K562 (cell line): Measurements from ENCODE around the gene TRIM60. TPM values are rescaled to one million over a fixed set of nuclear protein-coding genes. Genes with fewer than 3 reads are reported as not detected.

Source experiments
- BDP1 ChIP-seq: IDR thresholded peaks from 3 replicates; pipeline ENCODE4 v1.6.1; 2011; ENCODE audit not compliant: insufficient read length, insufficient read depth
- DEAF1 ChIP-seq: fragments of 450-650 bp; formaldehyde crosslinking; IDR thresholded peaks from 2 replicates; pipeline ENCODE4 v1.4.0; 2020; ENCODE audit warnings: mild to moderate bottlenecking, moderate library complexity
- ELF2 ChIP-seq: fragments of 250-450 bp; sonication (Bioruptor Pico); IDR thresholded peaks from 2 replicates; pipeline ENCODE4 v1.5.0; 2021; ENCODE audit warnings: mild to moderate bottlenecking
- MAFF ChIP-seq: IDR thresholded peaks from 2 replicates; pipeline ENCODE4 v1.6.1; 2012; ENCODE audit warnings: low read length, improper control_type of control experiment
- MTA3 ChIP-seq: fragments of 450-650 bp; formaldehyde crosslinking; IDR thresholded peaks from 2 replicates; pipeline ENCODE4 v1.6.1; 2017; ENCODE audit warnings: mild to moderate bottlenecking, borderline replicate concordance
- RAD21 ChIP-seq, 2 experiments: fragments of 250-450 bp in 1 of 2; fragments of 450-650 bp in 1 of 2; sonication (Bioruptor Pico) in 1 of 2; formaldehyde crosslinking in 1 of 2; IDR thresholded peaks in 1 of 2; conservative IDR thresholded peaks in 1 of 2; 2 replicates each; pipeline versions ENCODE4 v1.4.0 to v1.8.0; 2020 to 2022; ENCODE audit warnings: mild to moderate bottlenecking in 2 of 2, moderate library complexity in 1 of 2
- SMAD2 ChIP-seq: fragments of 150-350 bp; IDR thresholded peaks from 2 replicates; pipeline ENCODE4 v1.6.1; 2014; ENCODE audit warnings: low read depth, mild to moderate bottlenecking, low read length
- SRF ChIP-seq, 2 experiments: fragments of 250-450, 450-650 bp in 1 of 2; sonication (Bioruptor Pico) in 1 of 2; sonication (generic) in 1 of 2; formaldehyde crosslinking; IDR thresholded peaks; 2 replicates each; pipeline versions ENCODE4 v1.5.0 to v1.5.1; 2020 to 2022; ENCODE audit warnings: mild to moderate bottlenecking in 1 of 2, missing genetic modification reagents in 1 of 2
- ZBTB1 ChIP-seq: sonication (generic); formaldehyde crosslinking; IDR thresholded peaks from 2 replicates; pipeline ENCODE4 v1.8.1; 2023; ENCODE audit warnings: missing genetic modification reagents, low read depth, mild to moderate bottlenecking, borderline replicate concordance
- polyA plus RNA-seq, 8 experiments: library from polyadenylated mRNA; depleted of rRNA in 4 of 8; stranded (reverse) in 5 of 8; unstranded in 3 of 8; fragments of >200 nt; fragmentation: Nextera tagmentation in 2 of 8; fragmentation: Illumina TruSeq in 1 of 8; extraction: Ambion mirVana in 2 of 8; extraction: Trizol in 1 of 8; gene quantifications; 2 replicates each; pipeline versions ENCODE4 v1.2.1 to v1.2.3, GENCODE V29; 2011 to 2014; ENCODE audit warnings: inconsistent platforms in 1 of 8, missing spikeins in 1 of 8
- total RNA-seq, 7 experiments: library from RNA; depleted of rRNA in 6 of 7; stranded (reverse); fragments of >200 nt in 6 of 7; fragmentation: Illumina TruSeq in 2 of 7; extraction: Trizol in 2 of 7; gene quantifications; 2 replicates each; pipeline versions ENCODE4 v1.2.1 to v1.2.3, GENCODE V29; 2011 to 2021; ENCODE audit warnings: low replicate concordance in 1 of 7
- TF ChIP-seq, protein P1 (sequence below): sonication (generic); formaldehyde crosslinking; IDR thresholded peaks from 2 replicates; pipeline ENCODE4 v1.8.0; 2022; ENCODE audit warnings: mild to moderate bottlenecking, missing genetic modification reagents
- TF ChIP-seq, protein P2 (sequence below): sonication (generic); formaldehyde crosslinking; IDR thresholded peaks from 2 replicates; pipeline ENCODE4 v1.8.0; 2022; ENCODE audit warnings: missing genetic modification reagents, mild to moderate bottlenecking, moderate library complexity, borderline replicate concordance
- TF ChIP-seq, protein P3 (sequence below): sonication (generic); formaldehyde crosslinking; IDR thresholded peaks from 2 replicates; pipeline ENCODE4 v1.8.1; 2023; ENCODE audit warnings: mild to moderate bottlenecking, missing genetic modification reagents, moderate library complexity
- TF ChIP-seq, protein P4 (sequence below): IDR thresholded peaks from 2 replicates; pipeline ENCODE4 v1.6.1; 2012; ENCODE audit warnings: low read depth, low read length, improper control_type of control experiment, borderline replicate concordance

TRIM60 gene
- total and polyA plus RNA-seq, 9 of the 15 experiments (the other 6 are each of a cell fraction or from before 2014, with no cell fraction given): not detected

DNA sequence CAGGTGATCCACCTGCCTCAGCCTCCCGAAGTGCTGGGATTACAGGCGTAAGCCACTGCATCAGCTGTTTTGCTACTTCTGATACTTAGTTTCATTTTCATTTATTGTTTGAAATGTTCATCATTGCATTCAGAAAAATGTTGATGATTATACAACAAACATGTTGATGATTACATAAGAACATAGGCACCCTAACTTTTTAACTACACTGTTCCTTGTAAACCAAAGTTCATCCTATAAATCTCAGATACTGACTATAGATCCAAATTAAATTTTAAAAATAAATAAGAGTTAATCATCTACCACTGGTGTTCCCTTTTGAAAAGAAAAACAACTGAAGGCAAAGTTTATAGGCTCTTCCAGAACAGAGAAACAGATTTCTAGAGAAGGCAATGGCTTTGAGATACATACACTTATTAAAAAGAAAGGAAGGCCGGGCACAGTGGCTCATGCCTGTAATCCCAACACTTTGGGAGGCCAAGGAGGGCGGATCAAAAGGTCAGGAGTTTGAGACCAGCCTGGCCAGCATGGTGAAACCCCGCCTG is 45.3 kb downstream of the TRIM60 start (continued):
- TF ChIP-seq MTA3 (no peak), MAFF (no peak), ELF2 (no peak), SMAD2 (no peak), BDP1 (no peak), ZBTB1 (CRISPR knock-in tag) (no peak), SRF (CRISPR knock-in tag; IDR thresholded peaks at IDR 0.05) (no peak), RAD21 (CRISPR knock-in tag; conservative IDR thresholded peaks at IDR 0.05 in 1 of 2, IDR thresholded peaks at IDR 0.05 in 1 of 2) (no peak), DEAF1 (CRISPR knock-in tag) (no peak)
- TF ChIP-seq, protein P1, sequence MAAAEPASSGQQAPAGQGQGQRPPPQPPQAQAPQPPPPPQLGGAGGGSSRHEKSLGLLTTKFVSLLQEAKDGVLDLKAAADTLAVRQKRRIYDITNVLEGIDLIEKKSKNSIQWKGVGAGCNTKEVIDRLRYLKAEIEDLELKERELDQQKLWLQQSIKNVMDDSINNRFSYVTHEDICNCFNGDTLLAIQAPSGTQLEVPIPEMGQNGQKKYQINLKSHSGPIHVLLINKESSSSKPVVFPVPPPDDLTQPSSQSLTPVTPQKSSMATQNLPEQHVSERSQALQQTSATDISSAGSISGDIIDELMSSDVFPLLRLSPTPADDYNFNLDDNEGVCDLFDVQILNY (CRISPR knock-in tag): no peak
- TF ChIP-seq, protein P2, sequence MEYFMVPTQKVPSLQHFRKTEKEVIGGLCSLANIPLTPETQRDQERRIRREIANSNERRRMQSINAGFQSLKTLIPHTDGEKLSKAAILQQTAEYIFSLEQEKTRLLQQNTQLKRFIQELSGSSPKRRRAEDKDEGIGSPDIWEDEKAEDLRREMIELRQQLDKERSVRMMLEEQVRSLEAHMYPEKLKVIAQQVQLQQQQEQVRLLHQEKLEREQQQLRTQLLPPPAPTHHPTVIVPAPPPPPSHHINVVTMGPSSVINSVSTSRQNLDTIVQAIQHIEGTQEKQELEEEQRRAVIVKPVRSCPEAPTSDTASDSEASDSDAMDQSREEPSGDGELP (CRISPR knock-in tag): no peak
- TF ChIP-seq, protein P3, sequence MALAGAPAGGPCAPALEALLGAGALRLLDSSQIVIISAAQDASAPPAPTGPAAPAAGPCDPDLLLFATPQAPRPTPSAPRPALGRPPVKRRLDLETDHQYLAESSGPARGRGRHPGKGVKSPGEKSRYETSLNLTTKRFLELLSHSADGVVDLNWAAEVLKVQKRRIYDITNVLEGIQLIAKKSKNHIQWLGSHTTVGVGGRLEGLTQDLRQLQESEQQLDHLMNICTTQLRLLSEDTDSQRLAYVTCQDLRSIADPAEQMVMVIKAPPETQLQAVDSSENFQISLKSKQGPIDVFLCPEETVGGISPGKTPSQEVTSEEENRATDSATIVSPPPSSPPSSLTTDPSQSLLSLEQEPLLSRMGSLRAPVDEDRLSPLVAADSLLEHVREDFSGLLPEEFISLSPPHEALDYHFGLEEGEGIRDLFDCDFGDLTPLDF (CRISPR knock-in tag): no peak
- TF ChIP-seq, protein P4, sequence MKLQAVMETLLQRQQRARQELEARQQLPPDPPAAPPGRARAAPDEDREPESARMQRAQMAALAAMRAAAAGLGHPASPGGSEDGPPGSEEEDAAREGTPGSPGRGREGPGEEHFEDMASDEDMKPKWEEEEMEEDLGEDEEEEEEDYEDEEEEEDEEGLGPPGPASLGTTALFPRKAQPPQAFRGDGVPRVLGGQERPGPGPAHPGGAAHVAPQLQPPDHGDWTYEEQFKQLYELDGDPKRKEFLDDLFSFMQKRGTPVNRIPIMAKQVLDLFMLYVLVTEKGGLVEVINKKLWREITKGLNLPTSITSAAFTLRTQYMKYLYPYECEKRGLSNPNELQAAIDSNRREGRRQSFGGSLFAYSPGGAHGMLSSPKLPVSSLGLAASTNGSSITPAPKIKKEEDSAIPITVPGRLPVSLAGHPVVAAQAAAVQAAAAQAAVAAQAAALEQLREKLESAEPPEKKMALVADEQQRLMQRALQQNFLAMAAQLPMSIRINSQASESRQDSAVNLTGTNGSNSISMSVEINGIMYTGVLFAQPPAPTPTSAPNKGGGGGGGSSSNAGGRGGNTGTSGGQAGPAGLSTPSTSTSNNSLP: no peak
